HCT116 (cell line): ENCODE results near the gene VTI1A. TPM values are rescaled to one million over a fixed set of nuclear protein-coding genes. Genes with fewer than 3 reads are reported as not detected.
A peak's percentile ranks its signal among the peaks of the same experiment; 100 is the strongest.

Experiments used
- ATAC-seq: fragments of 200-7000 bp; cut with Tn5 transposase; 2 replicates; pipeline ENCODE4 v1.9.1; 2020; ENCODE audit warnings: mild to moderate bottlenecking, moderate library complexity
- BruUV-seq: library from RNA; stranded (reverse); fragments of 400-500 nt; replicated peaks from 2 replicates; lab custom pipeline; 2021; lab: Mats Ljungman, UMichigan
- CTCF ChIA-PET: fragments of 300-600 bp; sonication (Branson Sonifier 250); formaldehyde crosslinking; loops from one replicate; lab custom pipeline; 2021; ENCODE audit warnings: antibody characterized with exemption; lab: Charles Lee
- POLR2A ChIA-PET: fragments of 300-600, 350-600 bp; sonication (Branson Sonifier 250); formaldehyde crosslinking; loops from one replicate; lab custom pipeline; 2021; ENCODE audit warnings: antibody characterized with exemption; lab: Charles Lee
- RAD21 ChIA-PET, 2 experiments: fragments of 300-600 bp; sonication (Branson Sonifier 250); formaldehyde crosslinking; loops; one replicate each; lab custom pipeline; 2023; ENCODE audit warnings: low total read pairs in 2 of 2; ENCODE audit not compliant: uncharacterized antibody in 2 of 2, unreplicated experiment in 2 of 2, low non-redundant PET in 1 of 2; lab: Charles Lee
- DNase-seq: peaks from one replicate; pipeline ENCODE4 v3.0.0-alpha.2; 2010; ENCODE audit warnings: low read depth, low spot score
- H2AFZ ChIP-seq: fragments of 200-600 bp; shearing (Covaris generic), sonication (generic); 2 replicates; pipeline ENCODE4 v1.6.1; 2017; ENCODE audit warnings: low read depth, mixed run types, mixed read lengths, antibody characterized with exemption, low read length; ENCODE audit not compliant: poor library complexity, severe bottlenecking
- H3K27ac ChIP-seq: 2 replicates; pipeline ENCODE4 v1.5.1; 2012; ENCODE audit warnings: low read depth, low read length
- H3K27me3 ChIP-seq: fragments of 200-600 bp; sonication (generic); 2 replicates; pipeline ENCODE4 v1.6.1; 2016; ENCODE audit warnings: mixed run types, low read length, mixed read lengths; ENCODE audit not compliant: insufficient read depth
- H3K36me3 ChIP-seq, 2 experiments: fragments of 200-500 bp in 1 of 2; fragments of 200-600 bp in 1 of 2; sonication (Bioruptor generic) in 1 of 2; sonication (generic) in 1 of 2; 2 replicates each; pipeline versions ENCODE4 v1.5.1 to v1.6.1; 2014 to 2016; ENCODE audit warnings: low read length in 2 of 2, inconsistent platforms in 1 of 2, mixed read lengths in 1 of 2, mixed run types in 1 of 2; ENCODE audit not compliant: insufficient read depth in 2 of 2, control insufficient read depth in 1 of 2
- H3K4me1 ChIP-seq, 2 experiments: fragments of 200-600 bp in 1 of 2; sonication (generic) in 1 of 2; 2 replicates each; pipeline versions ENCODE4 v1.5.1 to v1.6.1; 2012 to 2017; ENCODE audit warnings: low read length in 2 of 2, inconsistent platforms in 1 of 2, mild to moderate bottlenecking in 1 of 2, mixed read lengths in 1 of 2, mixed run types in 1 of 2, moderate library complexity in 1 of 2; ENCODE audit not compliant: insufficient read depth in 2 of 2, control insufficient read depth in 1 of 2
- H3K4me2 ChIP-seq: fragments of 200-600 bp; sonication (generic); 2 replicates; pipeline ENCODE4 v1.6.1; 2017; ENCODE audit warnings: mixed run types, low read length, mixed read lengths
- H3K4me3 ChIP-seq, 2 experiments: fragments of 200-600 bp in 1 of 2; sonication (generic) in 1 of 2; replicated peaks in 1 of 2; 2 replicates each; pipeline ENCODE4 v1.5.1; 2011 to 2016; ENCODE audit warnings: low read length in 2 of 2, control low read depth in 1 of 2, low read depth in 1 of 2, mild to moderate bottlenecking in 1 of 2, mixed read lengths in 1 of 2, mixed run types in 1 of 2
- H3K79me2 ChIP-seq: fragments of 200-600 bp; sonication (generic); 2 replicates; pipeline ENCODE4 v1.6.1; 2017; ENCODE audit warnings: mild to moderate bottlenecking, mixed run types, low read length, moderate library complexity, mixed read lengths; ENCODE audit not compliant: insufficient read depth
- H3K9ac ChIP-seq: fragments of 200-600 bp; sonication (generic); 2 replicates; pipeline ENCODE4 v1.6.1; 2016; ENCODE audit warnings: low read length, mixed read lengths
- H3K9me2 ChIP-seq: fragments of 200-600 bp; sonication (generic), shearing (Covaris generic); 2 replicates; pipeline ENCODE4 v1.6.1; 2017; ENCODE audit warnings: mixed run types, mild to moderate bottlenecking, moderate library complexity; ENCODE audit not compliant: insufficient read depth
- H3K9me3 ChIP-seq, 2 experiments: fragments of 200-500 bp in 1 of 2; fragments of 200-600 bp in 1 of 2; sonication (Bioruptor generic) in 1 of 2; sonication (generic) in 1 of 2; 2 replicates each; pipeline ENCODE4 v1.6.1; 2014 to 2017; ENCODE audit warnings: low read length in 2 of 2, mixed read lengths in 2 of 2, inconsistent platforms in 1 of 2, low read depth in 1 of 2, mild to moderate bottlenecking in 1 of 2, mixed run types in 1 of 2, moderate library complexity in 1 of 2; ENCODE audit not compliant: control insufficient read depth in 1 of 2, insufficient read depth in 1 of 2
- H4K20me1 ChIP-seq: fragments of 200-600 bp; sonication (generic), shearing (Covaris generic); 2 replicates; pipeline ENCODE4 v1.6.1; 2017; ENCODE audit warnings: mixed run types, mild to moderate bottlenecking, moderate library complexity; ENCODE audit not compliant: insufficient read depth
- CBX3 ChIP-seq: IDR thresholded peaks from 2 replicates; pipeline ENCODE4 v1.6.1; 2012; ENCODE audit warnings: low read depth
- CEBPB ChIP-seq: IDR thresholded peaks from 2 replicates; pipeline ENCODE4 v1.6.1; 2012; ENCODE audit warnings: low read depth
- EGR1 ChIP-seq: IDR thresholded peaks from 2 replicates; pipeline ENCODE4 v1.6.1; 2012; ENCODE audit warnings: low read depth
- POLR2A ChIP-seq: IDR thresholded peaks from 2 replicates; pipeline ENCODE4 v1.7.0; 2011; ENCODE audit warnings: borderline replicate concordance; ENCODE audit not compliant: insufficient read depth, insufficient read length; ENCODE audit errors: extremely low read depth
- intact Hi-C: fragments of 100-400 bp; cut with micrococcal nuclease; formaldehyde crosslinking; loops from 2 replicates; pipeline ENCODE4 v1.10.0; 2022
- total RNA-seq: library from RNA; stranded (reverse); gene quantifications from one replicate; pipeline ENCODE4 v1.2.1, GENCODE V29; 2021; ENCODE audit not compliant: unreplicated experiment
- TF ChIP-seq, protein P1 (sequence below): IDR thresholded peaks from 2 replicates; pipeline ENCODE4 v1.6.1; 2011; ENCODE audit warnings: mild to moderate bottlenecking, low read length, moderate library complexity; ENCODE audit not compliant: insufficient replicate concordance; ENCODE audit errors: extremely low read depth
- TF ChIP-seq, protein P2 (sequence below): IDR thresholded peaks from 2 replicates; pipeline ENCODE4 v1.6.1; 2012

Gene VTI1A
- total RNA-seq, 1 experiment from 2014 or later = 80.7 TPM

DNA sequence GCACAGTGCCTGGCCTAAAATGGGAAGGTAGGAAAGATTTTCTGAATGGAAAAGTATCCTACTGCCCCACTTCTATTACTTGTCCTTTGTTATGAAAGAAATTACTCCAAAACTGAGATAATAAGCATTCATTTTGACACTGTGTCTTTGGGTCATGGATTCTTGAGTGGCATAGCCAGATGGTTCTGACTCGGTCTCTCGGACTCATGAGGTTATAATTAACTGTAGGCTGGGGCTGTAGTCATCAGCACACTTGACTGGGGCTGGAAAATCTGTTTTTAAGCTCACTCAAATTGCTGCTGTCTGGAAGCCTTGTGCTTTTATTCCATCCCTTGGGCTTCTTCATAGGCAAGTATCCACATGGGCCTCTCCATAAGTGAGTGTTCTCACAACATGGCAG lies 160.5 kb downstream of the VTI1A start:
- intact Hi-C loops = no loop called here
- no TSS peak for BruUV-seq
- H3K27me3 ChIP-seq = no peaks in the 10 kb centered on the region
- no peak for TF ChIP-seq POLR2A
- TF ChIP-seq, protein P1, sequence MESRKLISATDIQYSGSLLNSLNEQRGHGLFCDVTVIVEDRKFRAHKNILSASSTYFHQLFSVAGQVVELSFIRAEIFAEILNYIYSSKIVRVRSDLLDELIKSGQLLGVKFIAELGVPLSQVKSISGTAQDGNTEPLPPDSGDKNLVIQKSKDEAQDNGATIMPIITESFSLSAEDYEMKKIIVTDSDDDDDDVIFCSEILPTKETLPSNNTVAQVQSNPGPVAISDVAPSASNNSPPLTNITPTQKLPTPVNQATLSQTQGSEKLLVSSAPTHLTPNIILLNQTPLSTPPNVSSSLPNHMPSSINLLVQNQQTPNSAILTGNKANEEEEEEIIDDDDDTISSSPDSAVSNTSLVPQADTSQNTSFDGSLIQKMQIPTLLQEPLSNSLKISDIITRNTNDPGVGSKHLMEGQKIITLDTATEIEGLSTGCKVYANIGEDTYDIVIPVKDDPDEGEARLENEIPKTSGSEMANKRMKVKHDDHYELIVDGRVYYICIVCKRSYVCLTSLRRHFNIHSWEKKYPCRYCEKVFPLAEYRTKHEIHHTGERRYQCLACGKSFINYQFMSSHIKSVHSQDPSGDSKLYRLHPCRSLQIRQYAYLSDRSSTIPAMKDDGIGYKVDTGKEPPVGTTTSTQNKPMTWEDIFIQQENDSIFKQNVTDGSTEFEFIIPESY = no peak
- ChIA-PET CTCF (no interaction called here), POLR2A (no interaction called here), RAD21 (no interaction called here)
- H3K79me2 ChIP-seq = peaks cover 22% of the 10 kb centered on the region
- H3K4me1 ChIP-seq = 0 out of 4 replicates have a peak, but pooled peaks cover 0 to 6% of the 10 kb centered on the region in 2 experiments
- H3K9me3 ChIP-seq = no peaks in the 10 kb centered on the region
- H3K9me2 ChIP-seq = no peaks in the 10 kb centered on the region
- no peak overlapping the region for H3K9ac ChIP-seq
- H3K27ac ChIP-seq = no peak overlapping the region
- no peak overlapping the region for H2AFZ ChIP-seq
- DNase-seq (no peak), ATAC-seq (no peak)
- no peak overlapping the region for H3K4me2 ChIP-seq
- H3K4me3 ChIP-seq = no peak overlapping the region
- no peaks in the 10 kb centered on the region for H3K36me3 ChIP-seq
- no peaks in the 10 kb centered on the region for H4K20me1 ChIP-seq

DNA sequence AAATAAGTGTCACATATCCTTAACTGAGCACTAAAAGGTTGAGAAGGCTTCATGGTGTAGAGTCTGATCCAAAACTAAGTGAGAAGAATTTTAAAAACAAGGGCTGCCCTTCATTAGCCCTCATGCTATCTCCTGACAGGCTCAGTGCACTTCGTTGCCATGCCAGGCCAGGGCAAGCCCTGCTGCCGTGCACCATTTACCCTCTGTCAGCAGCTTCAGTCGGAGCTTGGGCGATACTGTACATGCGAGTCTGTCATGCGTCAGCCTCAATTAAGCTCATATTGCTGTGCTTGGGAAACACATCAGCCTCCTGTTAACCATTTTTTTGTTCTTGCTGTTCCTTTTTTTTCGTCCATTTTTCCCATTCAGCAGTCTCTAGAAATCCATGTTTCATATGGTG lies 166.6 kb downstream of the VTI1A start:
- Histone ChIP-seq H3K4me2 (no peak overlapping the region), H3K9me3 (no peaks in the 10 kb centered on the region), H4K20me1 (no peaks in the 10 kb centered on the region), H3K4me1 (peaks cover 20 to 23% of the 10 kb centered on the region in 2 experiments), H3K4me3 (no peak overlapping the region), H3K79me2 (peaks cover 17% of the 10 kb centered on the region), H3K36me3 (no peaks in the 10 kb centered on the region), H2AFZ (no peak overlapping the region), H3K27ac (no peak overlapping the region), H3K27me3 (no peaks in the 10 kb centered on the region), H3K9ac (no peak overlapping the region), H3K9me2 (no peaks in the 10 kb centered on the region)
- intact Hi-C loops = no loop called here
- RAD21 ChIA-PET = no interaction called here
- DNase-seq (no peak), ATAC-seq (0 out of 2 replicates have a peak, but pooled peaks have one; percentile 21)
- POLR2A ChIA-PET = no interaction called here
- no TSS peak for BruUV-seq
- CTCF ChIA-PET = no interaction called here
- no peak for TF ChIP-seq CEBPB
- TF ChIP-seq CBX3 = no peak
- TF ChIP-seq, protein P2, sequence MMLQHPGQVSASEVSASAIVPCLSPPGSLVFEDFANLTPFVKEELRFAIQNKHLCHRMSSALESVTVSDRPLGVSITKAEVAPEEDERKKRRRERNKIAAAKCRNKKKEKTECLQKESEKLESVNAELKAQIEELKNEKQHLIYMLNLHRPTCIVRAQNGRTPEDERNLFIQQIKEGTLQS = no peak
- TF ChIP-seq EGR1 = no peak
